ENCODE data around the gene KCTD21.

- TF ChIP-seq SUZ12 (IDR thresholded peaks at IDR 0.05; ENCODE audit: extremely low read depth, insufficient read depth, insufficient read length): no peak
- TF ChIP-seq YY1 (IDR thresholded peaks at IDR 0.05; ENCODE audit: insufficient read depth, insufficient read length): no peak
Observed at GRCh38 chr11:78187366-78188285, 800 bp downstream of the KCTD21 start.
